HEK293 (cell line): ENCODE measurements around the gene ANTXR2.

Experiments used
- SP2 ChIP-seq: fragments of 450-650 bp; formaldehyde crosslinking; IDR thresholded peaks from 2 replicates; pipeline ENCODE4 v1.5.1; 2016; ENCODE audit warnings: missing biosample characterization, missing genetic modification characterization
- ZBTB1 ChIP-seq: fragments of 450-650 bp; formaldehyde crosslinking; IDR thresholded peaks from 2 replicates; pipeline ENCODE4 v1.5.1; 2016; ENCODE audit warnings: missing biosample characterization, missing genetic modification characterization
- ZNF239 ChIP-seq: fragments of 450-650 bp; formaldehyde crosslinking; IDR thresholded peaks from 2 replicates; pipeline ENCODE4 v1.5.1; 2016; ENCODE audit warnings: missing biosample characterization, missing genetic modification characterization
- ZNF600 ChIP-seq: fragments of 450-650 bp; formaldehyde crosslinking; IDR thresholded peaks from 2 replicates; pipeline ENCODE4 v1.5.1; 2016; ENCODE audit warnings: missing biosample characterization, missing genetic modification characterization
- TF ChIP-seq, protein P1 (sequence below): fragments of 450-650 bp; formaldehyde crosslinking; IDR thresholded peaks from 2 replicates; pipeline ENCODE4 v1.5.1; 2016; ENCODE audit warnings: missing biosample characterization, missing genetic modification characterization

DNA sequence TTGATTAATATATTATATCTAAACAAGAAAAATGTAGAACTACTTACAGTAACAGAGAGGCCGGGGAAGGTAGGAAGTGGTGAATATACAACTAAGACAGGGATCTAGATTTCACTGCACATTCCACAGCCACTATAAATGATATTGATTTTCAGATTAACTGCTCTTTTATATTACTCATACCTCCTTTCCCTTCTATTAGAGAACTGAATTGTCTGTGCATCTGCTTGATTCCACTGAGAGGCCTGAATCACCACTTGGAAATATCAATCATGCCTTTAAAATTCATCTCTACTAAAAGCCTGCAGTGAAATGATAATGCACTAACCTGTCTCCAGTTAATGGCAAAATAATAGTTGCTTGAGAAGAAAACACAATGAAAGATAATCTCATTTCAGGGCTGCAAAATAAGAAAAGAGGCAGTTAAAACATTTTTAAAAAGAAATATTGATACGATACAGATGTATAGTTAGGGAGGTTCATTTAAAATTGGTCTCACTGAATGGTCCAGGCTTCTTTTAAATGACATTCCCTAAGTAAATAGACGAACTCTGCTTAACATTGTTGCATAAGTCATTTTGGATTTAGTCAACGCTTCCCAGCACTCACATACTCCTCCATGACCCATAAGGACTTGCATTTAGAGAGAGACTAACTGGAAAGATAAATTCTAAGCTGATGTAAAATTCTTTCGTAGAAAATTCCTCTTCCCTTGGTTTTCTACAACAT lies 3.8 kb downstream of the ANTXR2 start:
- TF ChIP-seq, protein P1, sequence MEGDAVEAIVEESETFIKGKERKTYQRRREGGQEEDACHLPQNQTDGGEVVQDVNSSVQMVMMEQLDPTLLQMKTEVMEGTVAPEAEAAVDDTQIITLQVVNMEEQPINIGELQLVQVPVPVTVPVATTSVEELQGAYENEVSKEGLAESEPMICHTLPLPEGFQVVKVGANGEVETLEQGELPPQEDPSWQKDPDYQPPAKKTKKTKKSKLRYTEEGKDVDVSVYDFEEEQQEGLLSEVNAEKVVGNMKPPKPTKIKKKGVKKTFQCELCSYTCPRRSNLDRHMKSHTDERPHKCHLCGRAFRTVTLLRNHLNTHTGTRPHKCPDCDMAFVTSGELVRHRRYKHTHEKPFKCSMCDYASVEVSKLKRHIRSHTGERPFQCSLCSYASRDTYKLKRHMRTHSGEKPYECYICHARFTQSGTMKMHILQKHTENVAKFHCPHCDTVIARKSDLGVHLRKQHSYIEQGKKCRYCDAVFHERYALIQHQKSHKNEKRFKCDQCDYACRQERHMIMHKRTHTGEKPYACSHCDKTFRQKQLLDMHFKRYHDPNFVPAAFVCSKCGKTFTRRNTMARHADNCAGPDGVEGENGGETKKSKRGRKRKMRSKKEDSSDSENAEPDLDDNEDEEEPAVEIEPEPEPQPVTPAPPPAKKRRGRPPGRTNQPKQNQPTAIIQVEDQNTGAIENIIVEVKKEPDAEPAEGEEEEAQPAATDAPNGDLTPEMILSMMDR (tag by site-specific recombination): no peak
- TF ChIP-seq ZNF600 (no peak), ZNF239 (no peak), SP2 (tag by site-specific recombination) (no peak), ZBTB1 (tag by site-specific recombination) (no peak)
